ENCODE results near the gene CTNNA3. TPM values are rescaled to one million over a fixed set of nuclear protein-coding genes. Genes with fewer than 3 reads are reported as not detected.

Gene CTNNA3
- total and polyA plus RNA-seq, 2 of the 4 experiments (the other 2 are of a cell fraction) = 0.19 to 0.90 TPM

DNA sequence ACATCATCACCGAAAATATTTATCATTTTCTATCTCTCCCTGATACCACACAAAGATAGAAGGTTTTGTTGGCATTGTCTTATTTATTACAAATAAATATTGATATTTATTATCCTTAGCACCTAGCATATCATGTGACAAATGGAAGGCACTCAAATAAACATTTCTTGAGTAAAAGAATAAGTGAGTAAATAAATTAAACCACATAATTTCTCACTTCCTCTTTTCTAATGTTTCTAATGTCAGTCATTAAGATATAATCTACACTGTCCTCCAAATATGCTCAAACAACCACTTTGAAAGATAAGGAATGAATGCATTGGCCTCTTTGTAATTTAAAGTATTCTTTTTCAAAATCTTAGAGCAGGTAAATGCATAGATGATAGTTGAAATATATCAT, 1797.9 kb downstream of the CTNNA3 start:
- Histone ChIP-seq H3K23ac (ENCODE audit: low read depth, low read length) (no peak overlapping the region), H3K79me1 (ENCODE audit: low read depth in 1 of 2, low read length in 2 of 2) (no peaks in the 10 kb centered on the region), H2BK20ac (ENCODE audit: low read depth, low read length) (no peak overlapping the region), H4K20me1 (ENCODE audit: insufficient read depth, low read length) (no peaks in the 10 kb centered on the region), H4K91ac (ENCODE audit: insufficient read depth, low read depth, low read length) (no peak overlapping the region), H3K56ac (ENCODE audit: extremely low read depth, insufficient read depth, low read length) (no peak overlapping the region), H3K4ac (ENCODE audit: low read depth, low read length) (no peak overlapping the region), H4K5ac (ENCODE audit: low read depth, low read length) (no peak overlapping the region), H3K36me3 (ENCODE audit: control insufficient read depth, insufficient read depth, low read length) (no peaks in the 10 kb centered on the region), H2BK120ac (ENCODE audit: low read depth, low read length) (no peak overlapping the region), H3K14ac (replicated peaks; ENCODE audit: low read depth, low read length) (no peak overlapping the region), H3K27ac (ENCODE audit: insufficient read depth, low read length) (no peak overlapping the region), H3K9ac (ENCODE audit: low read depth, low read length) (no peak overlapping the region), H2AK5ac (ENCODE audit: low read depth, low read length) (no peak overlapping the region), H3K27me3 (ENCODE audit: control insufficient read depth, insufficient read depth, low read length) (no peaks in the 10 kb centered on the region), H3K18ac (ENCODE audit: low read depth, low read length) (no peak overlapping the region), H3K4me3 (ENCODE audit: insufficient read depth, low read depth, low read length) (no peak overlapping the region), H2BK5ac (ENCODE audit: low read depth, low read length, poor library complexity, severe bottlenecking) (no peak overlapping the region), H2AFZ (replicated peaks; ENCODE audit: low read length, poor library complexity) (no peak overlapping the region), H3K9me1 (ENCODE audit: insufficient read depth, low read length) (no peaks in the 10 kb centered on the region), H4K8ac (ENCODE audit: low read depth in 2 of 2, low read length in 2 of 2) (no peak overlapping the region), H3K4me1 (ENCODE audit: control insufficient read depth, insufficient read depth, low read length) (no peaks in the 10 kb centered on the region), H3K4me2 (ENCODE audit: low read depth, low read length) (no peak overlapping the region), H3K9me3 (ENCODE audit: control insufficient read depth, insufficient read depth, low read length) (0 out of 2 replicates have a peak, but pooled peaks cover 2% of the 10 kb centered on the region), H2AK9ac (replicated peaks; ENCODE audit: low read depth, low read length, poor library complexity) (no peak overlapping the region), H2BK15ac (ENCODE audit: low read depth, low read length) (no peak overlapping the region)
- TF ChIP-seq RAD21 (IDR thresholded peaks at IDR 0.05; ENCODE audit: low read length) (no peak), FOS (IDR thresholded peaks at IDR 0.05; ENCODE audit: low read depth, low read length) (no peak), RFX5 (IDR thresholded peaks at IDR 0.05; ENCODE audit: low read depth, low read length) (no peak), SMC3 (IDR thresholded peaks at IDR 0.05; ENCODE audit: low read depth, low read length) (no peak), MXI1 (IDR thresholded peaks at IDR 0.05; ENCODE audit: borderline replicate concordance, low read depth, low read length) (no peak), CEBPB (IDR thresholded peaks at IDR 0.05; ENCODE audit: low read depth, low read length) (no peak)
- TF ChIP-seq, protein P1, sequence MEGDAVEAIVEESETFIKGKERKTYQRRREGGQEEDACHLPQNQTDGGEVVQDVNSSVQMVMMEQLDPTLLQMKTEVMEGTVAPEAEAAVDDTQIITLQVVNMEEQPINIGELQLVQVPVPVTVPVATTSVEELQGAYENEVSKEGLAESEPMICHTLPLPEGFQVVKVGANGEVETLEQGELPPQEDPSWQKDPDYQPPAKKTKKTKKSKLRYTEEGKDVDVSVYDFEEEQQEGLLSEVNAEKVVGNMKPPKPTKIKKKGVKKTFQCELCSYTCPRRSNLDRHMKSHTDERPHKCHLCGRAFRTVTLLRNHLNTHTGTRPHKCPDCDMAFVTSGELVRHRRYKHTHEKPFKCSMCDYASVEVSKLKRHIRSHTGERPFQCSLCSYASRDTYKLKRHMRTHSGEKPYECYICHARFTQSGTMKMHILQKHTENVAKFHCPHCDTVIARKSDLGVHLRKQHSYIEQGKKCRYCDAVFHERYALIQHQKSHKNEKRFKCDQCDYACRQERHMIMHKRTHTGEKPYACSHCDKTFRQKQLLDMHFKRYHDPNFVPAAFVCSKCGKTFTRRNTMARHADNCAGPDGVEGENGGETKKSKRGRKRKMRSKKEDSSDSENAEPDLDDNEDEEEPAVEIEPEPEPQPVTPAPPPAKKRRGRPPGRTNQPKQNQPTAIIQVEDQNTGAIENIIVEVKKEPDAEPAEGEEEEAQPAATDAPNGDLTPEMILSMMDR (conservative IDR thresholded peaks at IDR 0.05; ENCODE audit: low read depth, low read length) = no peak
- ChIA-PET CTCF (no interaction called here), POLR2A (ENCODE audit: unreplicated experiment) (no interaction called here)
- no TSS peak for BruUV-seq (replicated peaks)
- DNase-seq (no peak), ATAC-seq (ENCODE audit: low read depth) (no peak)
- intact Hi-C loops (cut with micrococcal nuclease) = no loop called here
- WGBS, 2 experiments (ENCODE audit: extremely low coverage in 2 of 2, insufficient read length in 1 of 2) = no CpG with 5 or more reads among the region's 1 CpG
- in situ Hi-C loops (cut with MboI; ENCODE audit: low sequenced_read_pairs) = no loop called here
- dilution Hi-C loops (cut with HindIII; ENCODE audit: low sequenced_read_pairs, unreplicated experiment) = no loop called here
